HS-27A (cell line): ENCODE data around the gene ERFL.

ENCODE experiments used
- DNase-seq: peaks from one replicate; pipeline ENCODE4 v3.0.0-alpha.2; 2012; ENCODE audit warnings: low read depth, missing footprints

The ERFL gene

DNA sequence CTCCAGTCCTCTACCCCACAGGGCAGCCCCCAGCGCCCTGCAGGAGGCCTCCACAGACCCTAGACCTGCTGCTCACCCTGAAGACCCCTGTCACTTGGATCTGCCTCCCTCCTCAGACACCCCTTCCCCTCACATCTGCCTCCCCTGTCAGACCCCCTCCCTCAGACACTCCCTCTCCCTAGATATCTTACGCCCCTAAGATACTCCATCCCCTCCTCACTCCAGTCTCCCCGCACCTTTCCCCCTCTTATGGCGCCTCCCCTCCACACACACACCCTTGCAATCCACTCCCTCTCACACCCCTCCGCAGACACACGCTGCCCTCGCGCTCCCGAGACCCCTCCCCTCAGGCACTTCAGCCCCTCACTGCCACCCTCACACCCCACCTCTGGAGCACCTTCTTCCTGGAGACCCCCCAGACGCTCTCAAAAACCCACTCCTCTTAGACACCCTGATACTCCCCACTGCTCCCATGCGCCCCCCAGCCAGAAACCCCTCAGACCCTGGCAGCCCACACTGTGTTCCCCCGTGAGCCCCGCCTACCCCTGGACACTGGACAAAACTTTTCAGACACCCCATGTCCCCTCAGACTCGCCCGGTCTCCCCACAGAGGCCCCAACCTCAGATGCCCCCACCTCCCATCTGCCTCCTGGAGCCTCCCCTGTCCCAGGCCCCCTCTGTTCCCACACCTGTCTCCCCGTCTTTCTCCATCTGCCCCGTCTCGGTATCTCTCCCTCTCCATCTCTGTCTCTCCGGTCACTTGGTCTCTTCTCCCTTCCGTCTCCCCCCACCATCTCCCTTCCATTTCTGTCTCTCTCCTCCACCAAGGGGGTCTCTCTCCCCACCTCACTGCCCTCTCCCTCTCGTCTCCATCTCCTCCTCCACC lies 14.5 kb downstream of the ERFL start:
- no peak for DNase-seq

DNA sequence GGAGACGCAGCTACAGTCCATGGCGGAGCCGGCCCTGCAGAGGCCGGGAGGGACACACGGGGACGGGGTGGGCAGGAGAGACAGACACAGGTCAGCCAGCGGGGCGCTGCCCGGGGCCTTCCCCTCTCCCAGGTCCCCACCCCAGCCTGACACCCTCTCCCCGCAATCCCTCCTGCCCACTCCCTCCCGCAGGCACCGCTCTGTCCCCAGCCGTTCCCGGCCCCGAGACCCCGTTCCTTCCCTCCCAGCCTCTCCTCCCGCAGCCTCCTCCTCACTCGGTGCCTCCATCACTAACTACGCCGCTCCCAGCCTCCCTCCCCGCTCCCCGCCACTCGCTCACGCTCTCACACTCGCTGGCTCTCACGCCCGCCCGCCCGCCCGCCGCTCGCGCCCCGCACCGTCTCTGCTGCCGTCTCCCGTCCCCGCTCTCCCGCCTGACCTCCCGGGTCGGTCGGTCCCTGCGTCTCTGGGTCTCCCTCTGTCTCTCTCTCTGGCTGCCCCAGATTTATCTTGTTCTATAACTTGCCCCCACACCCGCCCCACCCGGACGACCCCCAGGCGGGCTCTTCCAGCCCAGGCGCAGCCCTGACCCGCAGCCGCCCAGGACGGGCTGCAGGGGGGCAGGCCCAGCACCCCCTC lies 15.2 kb downstream of the ERFL start:
- no peak for DNase-seq

DNA sequence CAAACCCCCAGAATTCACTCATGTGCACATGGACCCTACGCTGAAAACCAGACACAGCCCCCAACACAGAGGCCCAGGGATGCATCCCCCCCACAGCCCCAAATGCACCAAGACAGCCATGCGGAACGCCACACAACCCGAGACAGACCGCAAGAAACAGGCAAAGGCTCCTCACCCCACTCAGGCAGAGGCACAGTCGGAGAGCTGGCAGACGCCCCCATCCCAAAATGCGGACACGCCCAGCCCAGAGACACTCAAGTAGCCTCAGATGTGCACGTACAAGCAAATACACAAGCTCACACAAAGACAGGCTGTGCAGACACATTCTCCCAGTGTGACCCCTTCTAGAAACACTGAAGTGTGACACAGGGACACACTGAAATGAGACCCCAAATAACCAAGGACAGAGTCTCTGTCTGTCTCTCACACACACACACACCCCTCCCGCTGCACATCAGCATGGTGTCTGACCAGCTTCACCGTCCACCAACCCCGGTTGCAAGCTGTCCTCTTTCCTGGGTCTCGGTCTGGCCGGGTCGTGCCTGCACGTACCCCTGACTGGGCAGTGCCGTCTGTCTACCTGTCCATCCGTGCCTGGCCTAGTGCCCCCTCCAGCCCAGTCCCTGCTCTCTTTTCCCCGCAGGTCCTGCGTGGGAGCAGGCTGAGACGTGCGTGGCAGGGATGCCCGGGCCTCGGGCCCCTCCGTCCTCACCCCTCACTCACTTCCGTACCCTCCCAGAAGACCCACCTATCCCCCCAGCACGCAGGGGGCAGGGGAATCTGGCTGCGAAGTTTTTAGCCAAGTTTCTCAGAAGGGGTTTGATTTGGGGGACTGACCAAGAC lies 16.1 kb downstream of the ERFL start:
- DNase-seq: no peak

DNA sequence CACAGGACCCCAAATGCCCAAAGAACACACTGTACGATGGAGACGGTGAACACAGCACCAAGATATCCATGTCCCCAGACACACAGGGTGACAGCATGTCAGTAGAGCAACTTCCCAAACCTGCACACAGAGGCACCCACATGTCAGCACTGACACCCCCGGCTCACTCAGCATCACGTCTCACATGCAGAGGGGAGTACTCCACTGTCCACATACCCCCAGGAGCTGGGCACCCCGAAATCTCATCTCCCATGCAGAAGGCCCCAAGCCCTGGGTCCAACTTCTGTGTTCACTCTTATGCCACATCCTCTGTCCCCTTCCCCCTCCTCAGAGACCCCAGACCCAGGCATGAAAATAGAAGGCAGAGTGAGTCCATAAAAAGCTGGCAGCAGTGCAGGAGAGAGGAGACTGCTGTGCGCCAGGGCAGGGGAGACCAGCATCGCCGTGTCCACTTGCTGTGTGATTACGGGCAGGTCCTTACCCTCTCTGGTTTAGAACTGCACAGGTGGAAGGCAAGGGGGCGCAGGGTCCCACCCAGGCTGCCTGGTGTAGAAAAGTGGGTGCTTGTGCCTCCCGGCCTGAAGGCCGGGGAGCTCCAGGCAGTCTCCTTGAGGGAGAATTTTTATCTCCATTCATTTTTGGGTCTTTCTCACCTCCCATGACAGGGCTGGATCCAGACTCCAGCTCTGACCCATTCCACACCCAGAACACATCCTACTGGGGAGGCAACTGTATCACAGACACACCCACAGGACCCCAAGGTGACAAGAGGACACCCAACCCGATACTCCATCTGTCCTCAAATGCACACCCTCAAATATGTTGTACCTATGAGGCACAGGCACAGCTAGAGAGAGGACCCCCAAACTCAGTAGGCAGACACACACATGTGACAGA lies 17.0 kb downstream of the ERFL start:
- DNase-seq: no peak

DNA sequence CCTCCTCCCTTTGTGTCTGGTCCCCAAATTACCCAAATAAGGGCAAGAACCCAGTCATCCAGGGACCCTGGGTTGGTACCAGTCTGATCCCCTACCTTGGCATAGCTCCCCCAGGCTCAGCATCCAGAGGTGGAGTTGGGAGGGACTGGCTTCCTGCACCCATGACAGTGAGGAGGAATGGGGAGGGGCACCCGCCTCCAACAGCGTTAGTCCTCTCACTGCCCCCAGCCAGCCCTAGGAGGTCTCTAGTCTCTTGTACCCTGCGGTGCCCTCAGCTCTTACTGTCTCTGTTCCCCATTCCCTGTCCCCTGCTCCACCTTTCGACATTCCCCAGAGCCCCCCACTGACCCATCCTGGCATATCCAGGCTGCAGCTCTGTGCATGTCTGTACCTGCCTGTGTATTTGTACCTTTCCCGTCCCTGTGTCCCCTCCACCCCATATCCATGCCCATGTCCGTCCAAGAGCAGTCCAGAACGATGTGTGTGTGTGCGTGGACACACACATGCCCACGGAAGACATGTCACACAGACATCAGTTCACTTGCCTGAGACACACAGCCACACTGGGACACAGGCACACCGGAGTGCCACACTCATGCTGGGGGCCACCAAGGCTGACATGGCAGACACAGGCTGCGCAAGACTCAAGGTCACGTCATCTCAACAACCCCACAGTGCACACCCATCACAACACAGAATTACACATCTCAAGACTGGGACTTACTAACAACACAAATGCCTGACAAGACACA lies 17.8 kb downstream of the ERFL start:
- no peak for DNase-seq

DNA sequence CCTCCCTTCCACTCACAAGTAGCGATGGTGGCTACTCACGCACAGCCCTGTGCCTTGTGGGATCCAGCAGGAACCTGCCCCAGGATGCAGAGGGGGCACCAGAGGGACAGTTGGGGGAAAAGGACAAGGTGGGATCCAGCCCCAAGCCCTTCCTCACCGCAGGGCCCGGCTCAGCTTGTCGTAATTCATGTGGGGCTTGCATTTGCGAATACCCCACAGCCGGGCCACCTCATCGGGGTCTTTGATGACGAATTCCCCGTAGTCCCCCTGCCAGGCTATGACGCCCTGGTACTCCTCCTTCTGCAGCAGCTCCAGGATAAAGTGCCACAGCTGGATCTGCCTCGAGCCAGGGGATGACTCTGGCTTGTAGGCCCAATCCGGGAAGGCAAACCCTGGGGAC lies 18.5 kb downstream of the ERFL start:
- DNase-seq: no peak

DNA sequence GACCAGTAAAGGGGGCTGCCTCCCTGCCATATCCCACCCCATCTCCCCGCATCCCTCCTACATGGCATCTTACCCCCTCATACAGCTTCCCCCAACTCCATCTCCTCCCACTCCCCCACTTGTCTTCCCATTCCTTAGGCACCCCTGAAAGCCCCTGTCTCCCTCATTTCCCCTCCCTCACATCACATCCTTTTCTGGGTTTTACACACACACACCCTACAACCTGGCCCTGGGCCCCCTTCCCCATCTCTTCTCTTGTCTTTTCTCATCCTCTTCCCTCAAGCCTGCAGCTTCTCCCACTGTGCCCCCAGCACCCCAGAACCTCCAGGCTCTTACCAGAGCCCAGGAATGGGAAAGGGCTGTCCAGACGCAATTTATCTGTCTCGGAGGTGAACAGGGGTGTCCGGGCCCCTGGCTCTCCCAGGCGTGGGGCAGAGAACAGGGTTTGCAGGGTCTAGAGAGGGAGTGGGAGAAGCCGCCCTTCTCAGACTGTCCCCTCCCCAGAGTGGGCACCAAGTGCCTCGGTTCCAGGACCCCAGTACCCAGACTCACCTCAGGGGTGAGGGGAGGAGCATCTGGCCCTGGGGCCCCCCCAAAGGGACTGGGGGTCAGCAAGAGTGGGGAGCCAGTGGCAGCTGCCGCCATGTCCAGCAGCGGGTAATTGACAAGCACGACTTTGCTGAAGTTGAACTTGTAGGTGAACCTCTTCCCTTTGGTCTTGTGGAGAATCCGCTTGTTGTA lies 19.4 kb downstream of the ERFL start:
- no peak for DNase-seq

DNA sequence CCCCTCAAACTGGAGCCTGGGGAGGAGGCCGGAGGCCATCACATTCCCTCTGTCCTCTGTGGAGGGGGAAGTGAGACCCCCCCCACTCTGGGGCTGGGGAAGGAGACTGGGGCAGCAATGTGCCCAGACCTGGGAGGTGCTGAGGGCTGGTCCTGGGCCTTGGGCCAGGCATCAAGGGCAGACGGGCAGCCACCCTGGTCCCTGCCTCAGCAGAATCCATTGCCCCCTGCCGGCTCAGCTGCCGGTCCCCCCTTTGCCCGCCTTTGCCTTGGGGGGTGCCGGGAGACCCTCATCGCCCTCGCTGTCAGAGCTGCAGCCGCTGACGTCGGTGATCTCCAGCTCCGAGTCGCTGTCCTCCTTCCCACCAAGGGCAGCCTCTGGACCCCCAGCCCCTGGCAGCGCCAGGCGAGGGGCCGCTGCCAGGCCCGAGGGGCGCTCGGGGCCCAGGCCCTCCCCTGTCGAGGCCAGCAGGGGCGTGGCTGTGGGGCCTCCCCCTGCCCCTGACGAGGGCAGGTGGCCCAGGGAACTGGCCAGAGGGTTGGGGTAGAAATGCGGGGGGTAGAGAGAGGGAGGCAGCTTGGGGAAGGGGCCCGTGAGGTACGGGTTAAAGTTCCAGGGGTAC lies 20.1 kb downstream of the ERFL start:
- no peak for DNase-seq

DNA sequence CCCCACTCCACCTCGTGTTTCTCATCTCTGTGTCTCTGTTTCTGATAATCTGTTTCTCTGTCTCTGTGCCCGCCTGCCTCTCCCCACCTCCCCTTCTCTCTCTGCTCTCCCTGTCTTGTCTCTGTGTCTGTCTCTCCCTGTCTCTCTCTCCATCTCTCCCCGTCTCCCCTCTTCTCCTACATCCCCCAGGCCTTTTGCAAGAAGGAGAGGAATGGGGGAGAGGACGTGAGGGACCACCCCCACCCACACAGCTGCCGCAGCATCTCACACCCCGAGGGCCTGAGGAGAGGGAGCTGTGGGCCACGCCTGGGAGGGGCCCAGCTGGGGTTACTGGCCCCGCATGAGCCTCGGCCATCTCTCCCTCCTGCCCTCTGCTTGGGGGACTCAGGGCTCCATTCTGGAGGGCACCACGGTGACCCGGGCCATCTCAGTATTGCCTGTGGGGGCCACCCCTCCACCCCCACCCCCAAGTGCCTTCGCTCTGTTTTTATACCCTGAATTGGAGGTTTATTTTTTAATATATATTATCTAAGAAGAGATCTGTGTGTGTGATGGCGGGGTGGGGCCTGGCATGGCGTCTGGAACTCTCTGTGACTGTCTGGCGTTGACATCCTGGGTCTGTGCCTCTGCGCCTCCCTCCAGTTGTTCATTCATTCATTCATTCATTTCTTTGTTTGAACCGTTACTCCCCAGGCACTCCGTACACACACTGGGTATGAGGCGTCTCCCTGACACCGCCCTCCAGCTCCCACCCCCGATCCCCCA lies 21.2 kb downstream of the ERFL start:
- no peak for DNase-seq

DNA sequence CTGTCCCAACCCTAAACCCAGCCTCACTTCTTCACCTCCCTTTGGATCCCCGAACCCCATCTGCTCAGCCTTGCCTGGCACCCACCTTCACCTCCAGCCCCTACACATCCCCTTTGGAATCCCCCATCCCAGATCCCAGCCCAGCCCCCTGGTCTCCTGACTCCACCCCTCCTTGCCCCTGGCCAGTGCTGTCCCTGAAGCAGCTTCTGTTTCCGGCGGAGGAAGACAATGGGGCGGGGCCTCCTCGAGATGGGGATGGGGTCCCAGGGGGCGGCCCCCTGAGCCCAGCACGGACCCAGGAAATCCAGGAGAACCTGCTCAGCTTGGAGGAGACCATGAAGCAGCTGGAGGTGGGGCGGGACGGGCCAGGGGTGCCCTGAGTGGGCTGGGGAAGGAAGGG lies 22.0 kb downstream of the ERFL start:
- no peak for DNase-seq

DNA sequence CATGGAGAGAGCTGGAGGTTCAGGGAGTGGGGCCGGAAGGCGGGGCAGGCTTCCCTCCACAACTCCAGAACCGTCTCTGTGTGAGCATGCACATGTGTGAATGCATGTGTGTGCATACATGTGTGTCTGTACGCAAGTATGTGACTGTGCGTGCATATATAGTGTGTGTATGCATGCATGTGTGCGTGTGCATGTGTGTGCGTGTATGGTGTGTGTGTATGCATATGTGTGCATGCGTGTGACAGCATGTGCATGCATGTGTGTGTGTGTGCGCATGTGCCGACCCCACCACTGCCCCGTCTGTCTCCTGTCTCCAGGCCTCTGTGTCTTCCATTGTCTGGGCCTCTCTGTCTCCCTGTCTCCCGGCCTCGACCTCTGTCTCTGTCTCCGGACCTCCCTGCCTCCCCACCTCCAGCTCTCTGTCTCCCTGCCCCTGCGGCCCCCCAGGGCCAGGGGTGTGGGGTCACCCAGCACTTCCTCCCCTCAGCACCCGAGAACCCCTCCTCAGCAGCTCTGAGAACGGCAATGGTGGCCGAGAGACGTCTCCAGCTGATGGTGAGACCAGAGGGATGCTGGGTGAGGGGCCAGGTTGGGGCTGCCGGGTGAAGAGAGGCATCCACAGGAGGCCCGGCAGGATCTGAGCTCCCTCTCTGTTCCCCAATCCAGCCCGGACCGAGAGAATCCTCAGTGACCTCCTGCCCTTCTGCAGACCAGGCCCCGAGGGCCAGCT lies 22.8 kb downstream of the ERFL start:
- no peak for DNase-seq

DNA sequence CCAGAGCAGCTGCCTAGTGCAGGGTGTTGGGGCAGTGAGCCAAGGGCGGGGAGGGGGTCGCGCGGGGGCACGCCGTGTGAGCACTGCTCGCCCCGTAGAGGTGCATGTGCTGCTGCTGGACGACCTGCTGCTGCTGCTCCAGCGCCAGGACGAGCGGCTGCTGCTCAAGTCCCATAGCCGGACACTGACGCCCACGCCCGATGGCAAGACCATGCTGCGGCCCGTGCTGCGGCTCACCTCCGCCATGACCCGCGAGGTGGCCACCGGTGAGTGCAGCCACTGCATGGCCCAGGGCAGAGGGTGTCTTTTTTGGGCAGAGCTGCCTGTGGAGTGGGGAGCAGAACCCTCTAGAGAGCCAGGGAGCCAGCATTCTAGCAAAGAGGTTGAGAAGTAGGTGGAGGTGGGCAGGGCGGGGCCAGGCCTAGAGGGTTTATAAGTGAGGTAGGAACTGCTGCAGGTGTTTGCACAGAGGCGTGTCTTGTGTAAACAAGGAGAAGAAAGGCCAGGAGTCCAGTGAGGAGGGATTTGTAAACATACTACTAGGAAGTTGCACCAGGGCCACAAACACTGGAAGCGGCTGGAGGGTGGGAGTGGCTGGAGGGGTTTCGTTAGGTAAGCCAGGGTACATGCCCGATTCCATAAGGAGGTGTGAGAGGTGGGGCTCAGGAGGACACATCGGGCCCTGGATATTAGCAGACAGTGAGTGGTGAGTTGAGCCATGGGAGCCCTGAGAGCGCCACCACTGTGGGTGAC lies 24.0 kb downstream of the ERFL start:
- DNase-seq: no peak

DNA sequence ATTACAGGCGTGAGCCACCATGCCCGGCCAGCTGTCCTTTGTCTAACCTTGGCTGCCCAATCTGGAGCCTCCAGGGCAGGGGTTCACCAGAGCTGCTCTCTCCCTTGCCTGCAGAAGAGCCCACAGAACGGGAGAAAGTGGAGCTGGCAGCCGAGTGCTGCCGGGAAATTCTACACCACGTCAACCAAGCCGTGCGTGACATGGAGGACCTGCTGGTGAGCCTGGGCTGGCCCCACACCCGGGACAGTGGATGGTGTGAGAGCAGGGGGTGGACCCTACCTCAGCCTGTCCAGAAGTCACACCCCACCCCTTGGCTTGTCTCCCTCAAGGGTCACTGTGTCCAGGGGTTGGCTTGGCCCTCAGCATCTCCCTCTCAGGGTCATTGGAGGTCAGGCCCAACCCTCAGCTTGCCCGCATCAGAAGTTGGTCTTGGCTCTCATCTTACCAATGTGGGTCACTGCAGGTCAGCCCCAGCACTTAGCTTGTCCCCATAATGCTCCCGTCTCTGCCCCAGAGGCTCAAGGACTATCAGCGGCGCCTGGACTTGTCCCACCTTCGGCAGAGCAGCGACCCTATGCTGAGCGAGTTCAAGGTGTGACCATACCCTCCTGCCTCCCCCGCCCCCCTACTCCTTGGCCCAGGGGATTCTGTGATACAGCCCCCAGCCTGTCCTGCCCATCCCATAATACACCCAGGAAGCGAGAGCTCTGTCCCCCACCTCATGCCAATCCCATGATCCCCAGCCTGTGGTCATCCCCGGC lies 24.9 kb downstream of the ERFL start:
- no peak for DNase-seq

DNA sequence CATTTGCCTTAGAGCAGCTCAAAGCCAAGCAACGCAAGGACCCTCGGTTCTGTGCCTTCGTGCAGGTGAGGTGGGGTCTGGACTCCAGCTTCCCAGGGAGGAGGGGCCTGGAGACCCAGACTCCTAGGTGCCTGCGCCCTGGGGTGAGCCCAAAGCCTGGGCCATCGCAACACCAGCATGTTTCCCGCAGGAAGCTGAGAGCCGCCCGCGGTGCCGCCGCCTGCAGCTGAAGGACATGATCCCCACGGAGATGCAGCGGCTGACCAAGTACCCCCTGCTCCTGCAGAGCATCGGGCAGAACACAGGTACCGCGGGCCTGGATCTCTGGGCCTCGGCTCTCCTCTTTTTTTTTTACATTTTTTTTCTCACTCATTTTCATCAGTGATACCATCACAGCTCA lies 25.7 kb downstream of the ERFL start:
- no peak for DNase-seq

DNA sequence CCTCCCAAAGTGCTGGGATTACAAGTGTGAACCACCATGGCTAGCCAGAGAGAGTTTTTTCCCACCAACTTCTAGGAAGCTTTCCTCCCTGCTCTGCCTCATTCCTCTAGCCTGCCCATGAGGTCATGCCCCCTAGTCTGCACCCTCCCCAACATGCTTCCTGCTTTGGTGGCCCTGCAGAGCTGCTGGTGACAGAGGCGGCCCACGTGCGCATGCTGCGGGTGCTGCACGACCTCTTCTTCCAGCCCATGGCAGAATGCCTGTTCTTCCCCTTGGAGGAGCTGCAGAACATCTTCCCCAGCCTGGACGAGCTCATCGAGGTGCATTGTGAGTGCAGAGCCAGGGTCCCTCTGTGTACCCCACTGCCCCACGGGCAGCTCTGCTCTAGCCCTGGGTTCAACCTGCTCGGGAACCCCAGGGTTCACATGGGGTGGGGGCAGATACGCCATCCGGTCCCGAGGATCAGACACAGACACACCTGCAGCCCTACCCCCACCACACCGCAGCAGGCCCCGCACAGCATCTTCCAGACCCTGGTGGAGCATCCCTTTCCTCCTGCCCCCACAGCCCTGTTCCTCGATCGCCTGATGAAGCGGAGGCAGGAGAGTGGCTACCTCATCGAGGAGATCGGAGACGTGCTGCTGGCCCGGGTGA lies 26.4 kb downstream of the ERFL start:
- DNase-seq: no peak

DNA sequence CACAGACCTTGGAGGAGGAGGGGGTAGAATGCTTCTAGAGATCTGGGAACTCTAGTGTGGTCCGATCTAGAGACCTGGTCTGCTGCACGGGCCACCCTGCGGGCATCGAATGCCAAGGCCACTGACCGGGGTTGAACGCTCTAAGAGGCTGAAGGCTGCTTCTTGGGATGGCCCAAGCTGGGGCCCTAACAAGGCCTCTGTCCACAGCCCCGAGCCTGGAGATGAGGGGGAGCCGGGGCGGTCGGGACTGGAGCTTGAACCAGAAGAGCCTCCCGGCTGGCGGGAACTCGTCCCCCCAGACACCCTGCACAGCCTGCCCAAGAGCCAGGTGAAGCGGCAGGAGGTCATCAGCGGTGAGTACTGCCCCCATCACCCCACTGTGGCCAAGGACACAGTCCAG lies 30.0 kb downstream of the ERFL start:
- DNase-seq: no peak
